Smooth muscle cell of the brain vasculature (primary cell): ENCODE results near the gene VAMP8.
"Not testable (repeated sequence)": the region's sequence is repeated elsewhere in the genome, so short reads cannot be mapped to it uniquely, and the experiment has no call there.

Experiments
- DNase-seq: peaks from one replicate; pipeline ENCODE4 v3.0.0-alpha.2; 2012; ENCODE audit warnings: low read depth, low spot score

Gene VAMP8

DNA sequence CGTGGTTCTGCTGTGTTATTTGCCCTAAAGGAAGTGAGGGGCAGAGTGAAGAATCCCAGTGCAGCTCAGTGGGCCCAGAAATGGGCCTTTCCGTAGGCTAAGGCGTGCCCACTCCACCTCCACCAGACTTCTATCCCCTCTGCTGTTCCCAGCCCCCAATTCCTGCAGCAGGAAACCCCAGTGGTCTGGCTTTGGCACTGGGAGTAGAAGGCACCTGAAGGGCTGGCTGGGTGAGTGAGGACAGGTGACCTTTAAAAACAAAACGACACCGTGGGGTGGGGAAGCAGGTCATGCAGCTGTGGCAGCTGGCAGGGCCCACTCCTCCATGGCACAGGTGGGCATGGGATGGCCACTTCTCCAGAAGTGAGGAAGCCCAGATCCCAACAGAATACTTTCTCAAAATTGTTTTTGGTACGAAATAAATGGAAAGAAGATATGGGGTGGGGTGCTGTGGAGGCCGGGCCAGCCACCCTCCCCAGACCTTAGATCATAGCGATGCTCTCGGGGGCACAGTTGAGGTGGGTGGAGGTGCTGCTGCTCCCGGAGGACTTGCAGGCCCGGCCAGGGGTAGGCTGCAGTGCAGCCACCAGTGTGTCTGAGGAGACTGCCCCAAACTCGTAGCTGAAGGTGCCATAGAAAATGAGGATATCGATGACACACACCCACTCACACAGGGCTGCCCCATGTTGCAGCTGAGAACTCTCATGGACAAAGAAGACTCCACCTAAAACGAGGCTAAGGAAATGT is 21.4 kb downstream of the VAMP8 start:
- no peak for DNase-seq

DNA sequence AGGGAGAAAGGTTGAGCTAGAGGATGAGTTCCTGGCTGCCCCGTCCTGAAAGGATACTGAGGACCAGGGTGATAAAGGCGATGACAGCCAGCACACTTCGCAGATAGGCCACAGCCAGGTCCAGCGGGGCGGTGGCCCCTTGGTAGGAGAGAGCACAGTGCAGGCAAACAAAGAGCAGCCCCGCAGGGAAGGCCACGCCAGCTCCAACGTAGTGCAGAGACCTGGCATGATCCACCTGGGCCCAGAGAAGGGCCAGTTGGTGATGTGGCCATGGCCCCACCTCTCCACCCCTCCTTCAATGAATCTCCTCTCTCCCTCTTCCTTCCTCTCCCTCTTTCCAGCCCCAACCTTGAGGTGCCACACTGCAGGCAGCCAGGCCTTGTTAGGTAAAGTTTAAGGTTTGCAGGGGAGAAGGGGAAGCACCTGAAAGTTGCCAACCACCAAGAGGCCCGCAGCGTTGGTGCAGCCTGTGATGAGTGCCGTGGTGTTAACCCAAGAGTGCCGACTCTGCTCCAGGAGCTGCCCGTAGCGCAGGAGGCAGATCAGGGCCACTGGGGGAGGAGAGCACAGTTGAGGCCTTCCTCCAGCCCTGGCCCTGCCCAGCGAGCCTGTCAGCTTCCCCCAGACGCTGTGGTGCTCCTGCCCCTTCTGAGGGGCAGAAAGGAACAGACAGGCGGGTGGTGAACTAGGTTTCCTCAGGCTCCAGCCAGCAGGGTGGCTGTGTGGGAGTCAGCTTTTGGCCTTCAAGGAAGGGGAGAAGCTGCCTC is 22.3 kb downstream of the VAMP8 start:
- DNase-seq, result no peak

DNA sequence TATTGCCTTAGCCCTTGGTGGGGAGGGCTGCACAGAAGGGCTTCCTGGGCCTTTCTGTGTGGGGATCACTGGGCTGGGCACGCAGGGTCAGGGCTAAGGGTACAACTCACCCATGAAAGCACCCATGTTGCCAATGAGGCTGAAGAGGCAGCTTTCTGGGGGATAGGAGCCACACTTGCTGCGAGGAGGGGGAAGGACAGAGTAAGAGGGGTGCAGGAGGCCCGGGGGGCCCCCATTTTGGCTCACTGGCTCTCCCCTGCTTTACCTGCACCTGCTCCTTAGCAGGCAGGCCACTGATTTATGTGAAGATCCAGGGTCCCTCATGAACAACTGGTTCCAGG is 22.8 kb downstream of the VAMP8 start:
- DNase-seq, result no peak

DNA sequence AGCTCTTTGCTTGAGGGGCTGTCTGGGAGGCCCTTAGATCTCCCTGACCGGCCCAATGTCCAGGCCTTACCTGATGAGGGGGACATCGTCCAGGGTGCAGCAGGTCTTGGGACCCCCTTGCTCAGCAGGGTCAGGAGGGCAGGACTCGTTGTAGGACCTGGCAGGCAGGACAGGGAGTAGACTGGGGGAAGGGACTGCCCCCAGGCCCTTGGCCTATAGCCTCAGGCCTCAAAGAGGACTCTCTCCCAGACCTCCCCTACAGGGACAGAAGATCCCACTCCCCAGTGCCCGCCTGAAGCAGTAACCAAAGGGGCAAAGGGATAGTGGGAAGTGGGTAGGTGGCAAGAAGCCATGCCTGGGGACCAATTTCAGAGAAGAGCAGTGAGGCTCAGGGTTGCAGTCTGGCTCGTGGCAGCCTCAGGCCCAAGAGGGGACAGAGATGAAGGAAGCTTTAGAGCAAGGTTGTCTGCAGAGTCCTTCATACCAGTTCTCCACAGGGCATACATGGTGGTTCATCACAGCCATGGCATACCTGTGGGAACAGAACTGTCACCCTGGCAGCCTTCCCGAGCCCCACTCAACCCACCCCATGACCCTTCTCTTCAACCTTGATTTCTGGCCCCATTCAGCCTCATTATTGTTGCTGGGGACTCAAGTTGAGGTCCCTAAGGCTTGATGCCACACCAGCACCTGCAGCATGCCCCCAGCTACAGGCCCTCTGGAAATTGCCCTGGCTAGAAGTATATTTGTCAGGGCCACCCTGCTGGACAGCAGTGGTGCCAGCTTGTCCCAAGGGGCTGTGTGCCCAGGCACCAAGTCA is 23.8 kb downstream of the VAMP8 start:
- DNase-seq, result no peak

DNA sequence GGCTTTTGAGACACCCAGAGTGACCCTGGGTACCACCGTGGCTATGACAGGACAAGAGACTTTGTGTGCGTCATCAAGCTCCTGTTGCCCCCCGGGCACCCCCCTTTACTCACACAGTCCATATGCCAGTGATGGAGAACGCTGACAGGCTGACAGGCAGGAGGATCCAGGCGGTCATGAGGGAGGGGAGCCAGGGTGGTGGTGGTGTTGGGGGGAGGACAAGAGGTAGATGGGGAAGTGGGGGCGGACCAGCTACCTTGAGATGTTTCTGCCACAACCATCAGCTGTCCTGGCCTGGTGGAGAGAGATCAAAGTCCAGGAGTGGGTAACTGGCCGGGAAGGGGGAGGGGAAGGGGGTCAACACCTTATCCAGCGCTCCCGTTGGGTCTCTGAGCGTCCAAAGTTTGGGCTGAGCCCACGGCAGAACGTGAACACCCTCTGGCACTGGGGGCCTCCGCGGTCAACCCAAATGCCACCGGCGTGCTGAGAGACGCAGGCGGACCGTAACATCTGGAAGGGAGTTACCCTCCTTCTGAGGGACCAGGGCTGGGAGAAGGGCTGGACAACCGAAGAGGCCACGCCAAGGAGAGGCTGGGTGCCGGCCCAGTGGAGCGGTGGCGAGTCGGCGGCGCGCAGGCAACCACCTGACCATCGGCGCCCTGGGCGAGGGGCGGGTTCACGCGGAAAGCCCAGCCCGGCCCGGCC is 24.5 kb downstream of the VAMP8 start:
- no peak for DNase-seq

DNA sequence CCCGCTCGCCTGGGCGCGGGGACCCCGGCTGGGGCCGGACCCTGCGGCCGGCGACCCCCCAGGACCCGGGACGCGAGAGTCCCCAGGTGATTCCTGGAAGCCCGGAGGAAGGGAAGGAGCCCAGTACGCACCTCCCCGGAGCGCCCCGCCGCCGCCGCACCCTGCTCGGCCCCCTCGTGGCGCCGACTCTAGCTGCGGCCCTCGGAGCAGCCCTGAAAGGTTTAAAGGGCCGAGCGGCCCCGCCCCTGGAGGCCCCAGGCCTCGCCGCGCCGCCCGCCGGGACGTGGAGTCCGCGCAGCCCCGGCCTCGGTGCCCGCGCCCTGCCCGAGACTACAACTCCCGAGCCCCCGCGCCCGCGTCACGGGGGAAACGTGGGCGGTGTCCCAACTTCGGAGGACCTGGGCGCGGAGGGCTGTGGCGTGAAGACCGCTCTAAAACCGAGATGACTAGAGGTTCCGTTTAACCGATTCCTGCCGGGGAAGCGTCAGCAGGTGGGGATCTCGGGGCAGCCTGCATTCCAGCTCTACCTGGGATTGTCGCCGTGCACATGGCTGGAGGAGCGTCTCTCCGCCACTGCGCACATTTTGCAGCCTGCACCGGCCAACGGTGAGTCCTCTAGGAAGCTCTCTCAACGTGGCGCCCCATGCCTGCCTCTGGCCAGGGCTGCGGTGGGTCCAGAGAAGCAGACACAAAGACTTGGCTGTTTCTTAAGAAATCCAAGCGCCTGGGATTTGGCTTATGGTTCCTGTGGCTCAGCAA is 25.3 kb downstream of the VAMP8 start, which contains the start of gene TMEM150A:
TMEM150A (minus strand) TSS at position 223 of the 759 bp plus-strand sequence. CDS start 750 bp downstream, outside the sequence.
- DNase-seq, result no peak

DNA sequence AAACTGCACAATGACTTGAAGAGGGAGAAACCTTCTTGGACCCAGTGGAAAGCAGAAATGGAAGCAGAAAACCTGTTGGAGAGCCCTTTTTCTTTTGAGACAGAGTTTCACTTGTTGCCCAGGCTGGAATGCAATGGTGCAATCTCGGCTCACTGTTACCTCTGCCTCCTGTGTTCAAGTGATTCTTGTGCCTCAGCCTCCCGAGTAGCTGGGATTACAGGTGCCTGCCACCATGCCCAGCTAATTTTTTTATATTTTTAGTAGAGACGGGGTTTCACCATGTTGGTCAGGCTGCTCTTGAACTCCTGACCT is 26.7 kb downstream of the VAMP8 start:
- DNase-seq, result not testable (repeated sequence)

DNA sequence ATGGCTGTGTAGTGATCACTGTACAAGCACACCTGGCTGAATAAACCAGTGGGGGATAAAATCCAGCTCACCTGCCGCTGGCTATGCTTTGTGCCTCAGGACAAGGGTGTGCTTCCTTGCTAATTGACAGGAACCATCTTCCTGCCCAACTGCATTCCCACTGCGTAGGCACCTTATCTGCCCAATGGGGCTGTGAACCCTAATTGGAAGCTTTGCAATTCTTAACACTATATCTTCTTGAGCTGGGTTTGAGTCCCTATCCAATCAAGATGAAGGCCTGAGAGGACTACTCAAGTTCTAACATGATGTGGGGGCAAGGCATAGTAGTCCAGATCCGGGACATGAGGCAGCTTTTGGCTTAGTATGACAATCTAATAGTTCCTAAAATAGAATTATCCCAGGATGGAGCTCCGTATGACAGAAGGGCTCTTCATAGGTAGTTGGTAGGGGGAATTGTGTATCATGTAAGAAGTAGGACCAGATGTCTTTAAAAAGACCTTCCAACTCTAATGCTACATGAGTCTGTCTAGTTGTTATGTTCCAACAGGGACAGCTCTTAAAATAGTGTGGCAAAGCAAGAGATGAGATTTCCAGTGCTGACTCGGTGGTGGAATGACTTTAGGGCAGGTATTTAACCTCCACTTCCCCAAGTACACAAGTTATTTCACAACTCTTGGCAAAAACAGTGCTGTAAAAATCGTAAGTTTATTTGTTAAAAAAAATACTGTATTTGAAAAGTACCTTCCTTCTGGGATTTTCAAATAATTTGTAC is 27.4 kb downstream of the VAMP8 start:
- no peak for DNase-seq

DNA sequence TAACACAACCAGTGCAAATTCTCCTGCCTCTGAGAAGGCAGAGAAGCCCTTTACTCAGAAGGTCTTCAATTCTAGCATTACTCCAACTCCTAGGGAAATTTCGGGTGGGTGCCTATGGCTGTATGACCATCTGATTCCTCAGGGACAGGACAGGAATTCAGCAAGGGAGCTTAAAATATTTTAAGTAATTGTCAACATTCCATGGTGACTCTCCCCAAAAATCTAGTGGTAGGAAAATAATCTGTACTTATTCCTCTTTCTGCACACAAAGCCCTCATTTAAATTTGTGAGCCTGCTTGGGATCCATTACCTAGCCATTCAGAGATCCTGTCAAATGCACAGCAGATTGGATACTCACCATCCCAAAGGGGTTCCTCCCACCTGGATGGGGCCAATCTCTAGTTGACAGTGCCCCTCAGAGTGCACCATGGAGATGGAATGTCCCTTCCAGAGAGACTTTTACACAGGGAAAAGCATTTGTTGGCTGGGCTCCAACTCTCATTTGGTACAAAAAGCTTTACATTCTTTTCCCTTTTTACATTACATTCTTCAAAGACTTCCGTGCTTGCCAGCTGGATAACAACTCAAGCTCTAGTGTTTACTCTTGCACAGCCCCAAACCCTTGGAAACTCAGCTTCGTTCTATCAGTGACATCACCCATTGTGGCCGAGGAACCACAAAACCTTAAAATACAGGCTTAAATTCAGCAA is 28.2 kb downstream of the VAMP8 start:
- no peak for DNase-seq

DNA sequence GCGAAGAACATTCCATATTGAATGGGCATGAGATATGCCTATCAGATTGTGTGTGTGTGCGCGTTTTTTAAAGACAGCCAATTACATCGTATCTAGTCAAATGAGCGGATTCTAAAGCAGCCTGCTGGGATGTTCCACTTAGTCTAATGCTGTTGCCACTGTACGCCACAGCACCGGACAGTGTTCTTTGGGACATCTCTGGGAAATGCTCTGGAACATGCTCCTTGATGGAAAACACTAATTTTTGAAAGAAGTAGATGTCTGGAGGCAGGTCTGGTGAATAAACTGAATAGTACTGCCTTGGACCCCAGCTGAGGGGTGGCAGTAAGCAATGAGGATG is 28.7 kb downstream of the VAMP8 start:
- DNase-seq, result no peak

DNA sequence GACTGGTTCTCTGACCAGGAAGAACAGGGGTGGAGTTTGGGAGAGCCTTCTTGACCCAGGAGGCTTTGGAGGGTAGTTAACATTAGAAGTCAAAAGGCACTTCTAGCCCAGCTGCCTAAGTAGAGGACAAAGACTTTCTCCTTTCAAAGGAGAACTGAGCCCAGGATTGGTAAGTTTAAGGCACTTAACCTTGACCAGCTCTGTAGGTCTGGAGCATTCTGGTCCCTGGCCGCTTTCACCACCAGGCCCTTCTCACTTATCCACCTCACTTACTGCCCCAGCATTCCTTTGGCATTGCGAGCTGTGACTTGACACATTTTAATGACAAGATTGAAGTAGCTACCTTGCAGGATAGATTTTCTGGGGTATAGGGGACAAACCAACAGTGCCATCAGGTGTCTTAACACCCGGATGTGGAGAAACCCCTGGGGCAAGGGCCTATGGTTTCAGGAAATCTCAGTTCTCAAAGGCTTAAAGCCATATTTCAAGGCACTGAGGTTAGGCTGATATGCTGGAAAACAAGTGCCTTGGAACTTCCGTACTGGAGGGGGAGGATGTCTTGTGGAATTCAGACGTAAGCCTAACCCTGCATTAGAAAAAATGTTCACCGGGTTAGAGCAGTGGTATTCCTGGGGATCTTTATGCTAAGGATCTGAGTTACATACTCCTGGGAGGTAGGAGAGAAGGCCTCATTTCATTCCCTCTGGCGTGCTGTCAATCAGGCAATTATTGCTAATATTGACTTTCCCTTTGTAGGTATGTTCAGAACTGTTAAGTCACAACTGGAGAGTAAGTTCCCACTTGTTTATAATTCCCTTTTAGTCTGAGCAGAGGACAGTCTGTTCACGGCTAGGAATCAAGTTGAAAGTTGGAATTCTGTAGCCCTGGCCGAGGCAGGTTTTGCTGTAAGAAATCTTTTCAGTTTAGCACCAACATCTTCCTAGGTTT is 30.2 kb downstream of the VAMP8 start:
- no peak for DNase-seq

DNA sequence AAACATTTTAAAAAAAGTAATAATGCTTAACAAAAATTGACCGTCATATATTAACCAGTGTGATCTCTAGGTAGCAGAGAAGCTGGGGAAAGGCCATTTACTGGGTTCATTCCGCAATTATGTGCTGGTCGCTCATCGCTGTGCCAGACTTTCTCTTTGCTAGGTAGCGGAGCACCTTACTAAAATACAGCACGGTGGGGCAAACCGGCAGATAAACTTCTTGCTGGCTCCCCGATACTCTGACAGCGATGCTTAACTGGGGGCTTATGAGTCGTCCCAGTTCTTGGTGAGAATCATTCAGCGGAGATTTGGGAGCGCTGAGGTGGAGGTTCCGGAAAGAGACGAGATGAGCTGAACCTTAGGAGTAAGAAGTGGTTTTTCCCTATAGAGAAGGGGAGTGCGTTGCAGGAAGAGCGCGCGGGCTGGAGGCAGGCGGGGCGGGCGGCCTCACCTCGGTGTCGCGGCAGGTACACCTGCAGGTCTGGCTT is 33.9 kb downstream of the VAMP8 start:
- DNase-seq, result no peak

DNA sequence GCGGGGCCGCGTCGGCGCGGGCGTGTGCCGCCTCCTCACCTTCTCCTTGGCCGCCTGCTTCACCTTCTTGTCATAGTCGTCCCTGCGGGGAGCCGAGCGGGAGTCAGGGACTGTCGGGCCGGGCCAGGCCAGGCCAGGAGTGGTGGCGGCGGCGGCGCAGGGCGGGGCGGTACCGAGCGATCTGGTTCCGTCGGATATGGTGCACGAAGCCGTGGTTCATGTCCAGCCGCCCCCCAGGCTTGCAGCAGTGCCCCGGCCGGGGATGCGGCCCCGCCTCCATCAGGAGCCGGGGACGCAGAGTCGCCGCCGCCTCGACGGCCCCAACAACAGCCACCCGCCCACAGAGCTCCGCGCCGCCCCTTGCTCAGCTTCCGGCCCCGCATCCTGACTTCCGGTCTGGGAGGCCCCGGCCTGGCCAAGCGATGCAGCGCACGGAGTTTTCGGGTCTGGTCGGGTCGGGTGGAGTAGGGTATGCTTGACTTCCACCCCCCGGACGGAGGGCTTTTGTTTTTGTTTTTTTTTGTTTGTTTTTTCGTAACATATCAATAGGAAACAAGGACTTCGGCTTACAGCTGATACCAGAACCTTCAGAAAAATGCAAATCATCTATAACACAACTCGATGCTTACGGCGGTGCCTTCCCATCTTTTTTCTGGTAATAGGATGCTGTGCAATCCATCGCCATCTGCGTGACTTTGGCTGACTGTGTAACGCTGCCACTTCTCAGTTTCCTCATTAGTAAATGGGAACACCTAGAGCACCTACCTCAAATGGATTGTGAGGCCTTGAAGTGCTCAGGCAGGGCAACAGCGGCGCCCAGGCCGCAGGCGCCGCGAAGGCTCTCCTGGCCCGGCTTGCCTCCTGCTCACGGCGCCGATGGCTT is 34.6 kb downstream of the VAMP8 start, which contains the start of gene C2orf68:
C2orf68 (minus strand) TSS at position 362 of the 883 bp plus-strand sequence; CDS start at position 280, 82 bp downstream.
- no peak for DNase-seq

DNA sequence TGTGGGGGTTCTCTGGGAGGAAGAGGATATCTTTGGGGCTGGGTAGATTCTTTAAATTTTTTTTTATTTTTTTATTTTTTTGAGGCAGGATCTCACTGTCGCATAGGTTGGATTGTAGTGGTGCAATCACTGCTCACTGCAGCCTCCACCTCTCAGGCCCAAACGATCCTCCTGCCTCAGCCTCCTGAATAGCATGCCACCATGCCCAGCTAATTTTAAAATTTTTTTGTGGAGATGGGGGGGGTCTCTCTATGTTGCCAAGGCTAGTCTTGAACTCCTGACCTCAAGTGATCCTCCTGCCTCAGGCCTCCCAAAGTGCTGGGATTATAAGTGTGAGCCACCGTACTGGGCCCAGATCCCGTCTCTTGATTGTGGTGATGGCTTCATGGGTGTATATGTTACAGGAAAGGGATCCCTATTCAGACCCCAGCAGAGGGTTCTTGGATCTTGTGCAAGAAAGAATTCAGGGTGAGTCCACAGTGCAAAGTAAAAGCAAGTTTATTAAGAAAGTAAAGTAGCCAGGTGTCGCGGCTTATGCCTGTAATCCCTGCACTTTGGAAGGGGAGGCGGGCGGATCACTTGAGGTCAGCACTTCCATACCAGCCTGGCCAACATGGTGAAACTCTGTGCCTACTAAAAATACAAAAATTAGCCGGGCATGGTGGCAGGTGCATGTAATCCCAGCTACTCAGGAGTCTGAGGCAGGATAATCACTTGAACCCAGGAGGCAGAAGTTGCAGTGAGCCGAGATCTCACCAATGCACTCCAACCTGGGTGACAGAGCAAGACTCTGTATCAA is 36.5 kb downstream of the VAMP8 start:
- no peak for DNase-seq

DNA sequence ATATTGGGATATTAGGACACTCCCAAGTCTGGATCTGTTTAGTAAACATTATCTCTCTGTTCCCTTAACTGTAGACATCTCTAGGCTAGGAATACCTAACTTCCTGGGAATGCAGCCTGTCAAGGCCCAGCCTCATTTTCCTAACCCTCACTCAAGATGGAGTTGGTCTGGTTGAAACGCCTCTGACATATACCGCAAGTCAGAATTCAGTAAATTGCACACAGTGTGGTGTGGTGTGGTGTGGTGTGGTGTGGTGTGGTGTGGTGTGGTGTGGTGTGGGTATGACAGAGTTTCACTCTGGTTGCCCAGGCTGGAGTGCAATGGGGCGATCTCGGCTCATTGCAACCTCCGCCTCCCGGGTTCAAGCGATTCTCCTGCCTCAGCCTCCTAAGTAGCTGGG is 37.4 kb downstream of the VAMP8 start:
- not testable (repeated sequence) for DNase-seq

DNA sequence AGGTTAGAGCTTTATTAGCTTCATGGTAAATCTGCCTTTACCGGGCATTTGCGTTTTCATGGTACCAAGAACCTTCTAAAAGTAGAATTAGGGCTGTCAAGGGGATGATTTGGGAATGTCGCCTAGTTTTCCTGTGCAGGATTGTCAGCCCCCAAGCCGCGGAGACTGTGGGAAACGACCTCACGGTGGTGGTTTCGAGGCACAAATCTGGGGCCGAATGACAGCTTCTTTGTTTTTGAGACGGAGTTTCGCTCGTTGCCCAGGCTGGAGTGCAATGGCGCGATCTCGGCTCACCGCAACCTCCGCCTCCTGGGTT is 38.0 kb downstream of the VAMP8 start:
- DNase-seq, result no peak

DNA sequence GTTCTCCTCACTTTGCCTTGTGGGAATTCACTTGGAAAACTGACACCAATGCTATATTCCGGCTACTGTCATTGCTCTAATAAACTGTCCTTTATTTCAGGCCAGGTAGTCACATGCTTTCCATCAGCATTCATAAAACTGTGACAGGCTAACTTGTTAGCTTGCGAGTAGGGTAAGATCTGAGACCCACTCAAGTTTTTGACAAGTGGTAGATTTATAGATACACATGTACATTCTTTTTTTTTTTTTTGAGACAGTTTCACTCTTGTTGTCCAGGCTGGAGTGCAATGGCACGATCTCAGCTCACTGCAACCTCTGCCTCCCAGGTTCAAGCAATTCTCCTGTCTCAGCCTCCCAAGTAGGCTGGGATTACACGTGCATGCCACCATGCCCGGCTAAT is 40.3 kb downstream of the VAMP8 start:
- DNase-seq, result not testable (repeated sequence)
